Mammary microvascular endothelial cell (primary cell): Measurements from ENCODE around the gene HAUS2. TPM values are rescaled to one million over a fixed set of nuclear protein-coding genes. Genes with fewer than 3 reads are reported as not detected.

Experiments used
- total RNA-seq: library from RNA; depleted of rRNA; stranded (reverse); fragments of >200 nt; gene quantifications from 2 replicates; pipeline ENCODE4 v1.2.3, GENCODE V29; 2015

Gene HAUS2
- 63.6 and 81.9 TPM in 2 replicates for total RNA-seq

GRCh38 chr15:42548249-42549031 is at the start of gene HAUS2, which contains the start of gene LRRC57:
Gene HAUS2, plus strand, starts transcription at chr15:42548838. Its CDS starts 35 bp downstream, at chr15:42548873.
Gene LRRC57, minus strand, starts transcription at chr15:42548793. Its CDS starts 359 bp downstream, at chr15:42548434.

GRCh38 chr15:42575188-42576039 is 26.8 kb downstream of the HAUS2 start, which contains the start of gene STARD9:
Gene STARD9, plus strand, starts transcription at chr15:42575606. Its CDS starts 110 bp downstream, at chr15:42575716.

Other genes starting within 250 kb of the HAUS2 start
- 0.54 and 0.67 TPM in 2 replicates for gene CAPN3, start 189.3 kb upstream of the HAUS2 start, total RNA-seq
- gene ZNF106, start 57.7 kb upstream of the HAUS2 start, total RNA-seq, result 30.2 and 31.2 TPM in 2 replicates
- 125 and 140 TPM in 2 replicates for gene SNAP23, start 53.2 kb upstream of the HAUS2 start, total RNA-seq
- gene LRRC57, start within 50 bp of the HAUS2 start, total RNA-seq, result 18.1 and 18.7 TPM in 2 replicates
- 4.7 and 5.5 TPM in 2 replicates for gene STARD9, start 26.8 kb downstream of the HAUS2 start, total RNA-seq
- 10.9 and 11.9 TPM in 2 replicates for gene CDAN1, start 188.3 kb downstream of the HAUS2 start, total RNA-seq